Mononuclear cell (primary cell): ENCODE data around the gene GLDN. TPM values are rescaled to one million over a fixed set of nuclear protein-coding genes. Genes with fewer than 3 reads are reported as not detected.

Experiments
- H3K27me3 ChIP-seq: 2 replicates; pipeline ENCODE4 v1.6.0; 2011; ENCODE audit warnings: low read length, control low read depth; ENCODE audit not compliant: insufficient read depth
- H3K4me1 ChIP-seq: 2 replicates; pipeline ENCODE4 v1.5.1; 2011; ENCODE audit warnings: mild to moderate bottlenecking, low read length, control low read depth; ENCODE audit not compliant: insufficient read depth
- H3K4me3 ChIP-seq: 2 replicates; pipeline ENCODE4 v1.5.1; 2011; ENCODE audit warnings: mild to moderate bottlenecking, low read length, moderate library complexity
- H3K9me3 ChIP-seq: 2 replicates; pipeline ENCODE4 v1.5.1; 2011; ENCODE audit warnings: low read depth, mild to moderate bottlenecking, control low read depth, low read length
- total RNA-seq: library from RNA; depleted of rRNA; stranded (reverse); fragments of >200 nt; gene quantifications from one replicate; pipeline ENCODE4 v1.2.3, GENCODE V29; 2012

GLDN gene
- total RNA-seq, 1 donor: 0.10 TPM

GRCh38 chr15:51335087-51335486, 6.4 kb upstream of the GLDN start:
- H3K4me1 ChIP-seq: peaks cover 44% of the 10 kb centered on the region
- H3K9me3 ChIP-seq: no peaks in the 10 kb centered on the region
- no peaks in the 10 kb centered on the region for H3K27me3 ChIP-seq
- H3K4me3 ChIP-seq: no peak overlapping the region

GRCh38 chr15:51335538-51336410, 5.7 kb upstream of the GLDN start:
- Histone ChIP-seq H3K9me3 (no peaks in the 10 kb centered on the region), H3K27me3 (peaks cover 4% of the 10 kb centered on the region), H3K4me3 (no peak overlapping the region), H3K4me1 (peaks cover 44% of the 10 kb centered on the region)

GRCh38 chr15:51338496-51338895, 3.0 kb upstream of the GLDN start, which contains the start of gene CYP19A1:
CYP19A1 (minus strand) TSS chr15:51338596; CDS start chr15:51242912, 95,684 bp downstream.
- peaks cover 33% of the 10 kb centered on the region for H3K4me1 ChIP-seq
- H3K9me3 ChIP-seq: no peaks in the 10 kb centered on the region
- H3K27me3 ChIP-seq: peaks cover 29% of the 10 kb centered on the region
- H3K4me3 ChIP-seq: no peak within 1 kb of the TSS

- Histone ChIP-seq H3K4me1 (peaks cover 9% of the 10 kb centered on the region), H3K27me3 (peaks cover 29% of the 10 kb centered on the region), H3K4me3 (no peak overlapping the region), H3K9me3 (no peaks in the 10 kb centered on the region)
These were observed 958 bp downstream of the GLDN start for GRCh38 chr15:51342227-51342999.

GRCh38 chr15:51343466-51343865, 2.0 kb downstream of the GLDN start:
- H3K4me3 ChIP-seq: no peak overlapping the region
- peaks cover 29% of the 10 kb centered on the region for H3K27me3 ChIP-seq
- H3K4me1 ChIP-seq: peaks cover 9% of the 10 kb centered on the region
- no peaks in the 10 kb centered on the region for H3K9me3 ChIP-seq

- Histone ChIP-seq H3K9me3 (no peaks in the 10 kb centered on the region), H3K4me1 (peaks cover 9% of the 10 kb centered on the region), H3K4me3 (no peak overlapping the region), H3K27me3 (peaks cover 21% of the 10 kb centered on the region)
These were observed 4.7 kb downstream of the GLDN start for GRCh38 chr15:51346136-51346535.

GRCh38 chr15:51348688-51349087, 7.2 kb downstream of the GLDN start:
- Histone ChIP-seq H3K27me3 (no peaks in the 10 kb centered on the region), H3K9me3 (no peaks in the 10 kb centered on the region), H3K4me1 (no peaks in the 10 kb centered on the region), H3K4me3 (no peak overlapping the region)

GRCh38 chr15:51349156-51349844, 7.8 kb downstream of the GLDN start:
- Histone ChIP-seq H3K9me3 (no peaks in the 10 kb centered on the region), H3K4me1 (no peaks in the 10 kb centered on the region), H3K4me3 (no peak overlapping the region), H3K27me3 (no peaks in the 10 kb centered on the region)

GRCh38 chr15:51350723-51351122, 9.3 kb downstream of the GLDN start:
- H3K9me3 ChIP-seq: no peaks in the 10 kb centered on the region
- H3K4me1 ChIP-seq: no peaks in the 10 kb centered on the region
- no peaks in the 10 kb centered on the region for H3K27me3 ChIP-seq
- no peak overlapping the region for H3K4me3 ChIP-seq

- no peaks in the 10 kb centered on the region for H3K27me3 ChIP-seq
- no peaks in the 10 kb centered on the region for H3K9me3 ChIP-seq
- H3K4me1 ChIP-seq: no peaks in the 10 kb centered on the region
- H3K4me3 ChIP-seq: no peak overlapping the region
These were observed 12.5 kb downstream of the GLDN start for GRCh38 chr15:51353976-51354375.

- H3K27me3 ChIP-seq: no peaks in the 10 kb centered on the region
- H3K4me1 ChIP-seq: no peaks in the 10 kb centered on the region
- no peaks in the 10 kb centered on the region for H3K9me3 ChIP-seq
- no peak overlapping the region for H3K4me3 ChIP-seq
These were observed 13.6 kb downstream of the GLDN start for GRCh38 chr15:51355096-51355495.

GRCh38 chr15:51356147-51356546, 14.7 kb downstream of the GLDN start:
- Histone ChIP-seq H3K4me1 (no peaks in the 10 kb centered on the region), H3K9me3 (no peaks in the 10 kb centered on the region), H3K4me3 (no peak overlapping the region), H3K27me3 (no peaks in the 10 kb centered on the region)

GRCh38 chr15:51356983-51357382, 15.5 kb downstream of the GLDN start:
- H3K4me1 ChIP-seq: no peaks in the 10 kb centered on the region
- no peaks in the 10 kb centered on the region for H3K9me3 ChIP-seq
- no peaks in the 10 kb centered on the region for H3K27me3 ChIP-seq
- no peak overlapping the region for H3K4me3 ChIP-seq

GRCh38 chr15:51359981-51360380, 18.5 kb downstream of the GLDN start:
- Histone ChIP-seq H3K4me1 (no peaks in the 10 kb centered on the region), H3K9me3 (no peaks in the 10 kb centered on the region), H3K27me3 (no peaks in the 10 kb centered on the region), H3K4me3 (no peak overlapping the region)

GRCh38 chr15:51363383-51363782, 21.9 kb downstream of the GLDN start:
- Histone ChIP-seq H3K4me1 (no peaks in the 10 kb centered on the region), H3K4me3 (no peak overlapping the region), H3K9me3 (no peaks in the 10 kb centered on the region), H3K27me3 (no peaks in the 10 kb centered on the region)
